Measurements from ENCODE around the gene KCNC3. TPM values are rescaled to one million over a fixed set of nuclear protein-coding genes. Genes with fewer than 3 reads are reported as not detected.
A peak's percentile ranks its signal among the peaks of the same experiment; 100 is the strongest.
"Not testable (repeated sequence)": the region's sequence is repeated elsewhere in the genome, so short reads cannot be mapped to it uniquely, and the experiment has no call there.

KCNC3 gene
- polyA plus RNA-seq, 1 donor from 2014 or later = not detected

DNA sequence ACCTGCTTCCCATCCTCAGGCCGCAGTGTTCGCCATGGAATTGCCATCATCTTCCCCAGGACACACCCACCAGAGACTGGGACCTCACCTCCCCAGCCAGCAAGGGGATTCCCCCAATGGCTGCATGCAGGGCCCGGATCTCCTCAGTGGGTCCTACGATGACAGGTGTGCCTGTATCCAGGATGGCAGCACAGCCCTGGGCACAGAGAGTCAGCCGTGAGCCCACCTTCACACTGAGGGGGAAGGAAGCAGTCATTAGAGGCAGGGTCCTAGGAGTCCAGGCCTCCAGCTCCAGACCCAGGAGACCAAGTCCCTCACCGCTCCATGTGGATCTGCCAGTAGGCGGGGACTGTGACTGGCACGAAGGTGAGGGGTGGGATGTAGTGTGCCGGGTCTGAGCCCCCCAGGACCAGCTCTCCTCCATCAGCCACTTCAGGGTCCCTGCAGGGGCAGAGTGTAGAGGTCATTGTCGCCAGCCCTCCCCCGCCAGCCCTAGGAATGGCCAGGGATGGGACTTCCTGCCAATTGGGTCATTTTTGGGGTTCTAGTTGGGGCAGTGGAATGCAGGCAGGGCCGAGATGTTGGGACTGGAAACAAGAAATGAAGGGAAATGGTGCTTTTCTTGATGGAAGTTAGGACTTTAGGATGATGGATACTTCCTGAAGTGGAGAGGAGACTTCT is 5.7 kb upstream of the KCNC3 start:
- H3K4me1 Mint-ChIP-seq = peaks cover 27 to 57% (median 52%) of the 10 kb centered on the region in 3 donors
- no peaks in the 10 kb centered on the region for H3K27me3 Mint-ChIP-seq
- H3K9me3 Mint-ChIP-seq = no peaks in the 10 kb centered on the region
- H3K4me3 Mint-ChIP-seq = peak overlapping the region; percentile 42 to 75 (median 59)
- peak overlapping the region; percentile 83 to 94 (median 89) for H3K27ac Mint-ChIP-seq
- H3K36me3 Mint-ChIP-seq = peaks cover 9% of the 10 kb centered on the region

DNA sequence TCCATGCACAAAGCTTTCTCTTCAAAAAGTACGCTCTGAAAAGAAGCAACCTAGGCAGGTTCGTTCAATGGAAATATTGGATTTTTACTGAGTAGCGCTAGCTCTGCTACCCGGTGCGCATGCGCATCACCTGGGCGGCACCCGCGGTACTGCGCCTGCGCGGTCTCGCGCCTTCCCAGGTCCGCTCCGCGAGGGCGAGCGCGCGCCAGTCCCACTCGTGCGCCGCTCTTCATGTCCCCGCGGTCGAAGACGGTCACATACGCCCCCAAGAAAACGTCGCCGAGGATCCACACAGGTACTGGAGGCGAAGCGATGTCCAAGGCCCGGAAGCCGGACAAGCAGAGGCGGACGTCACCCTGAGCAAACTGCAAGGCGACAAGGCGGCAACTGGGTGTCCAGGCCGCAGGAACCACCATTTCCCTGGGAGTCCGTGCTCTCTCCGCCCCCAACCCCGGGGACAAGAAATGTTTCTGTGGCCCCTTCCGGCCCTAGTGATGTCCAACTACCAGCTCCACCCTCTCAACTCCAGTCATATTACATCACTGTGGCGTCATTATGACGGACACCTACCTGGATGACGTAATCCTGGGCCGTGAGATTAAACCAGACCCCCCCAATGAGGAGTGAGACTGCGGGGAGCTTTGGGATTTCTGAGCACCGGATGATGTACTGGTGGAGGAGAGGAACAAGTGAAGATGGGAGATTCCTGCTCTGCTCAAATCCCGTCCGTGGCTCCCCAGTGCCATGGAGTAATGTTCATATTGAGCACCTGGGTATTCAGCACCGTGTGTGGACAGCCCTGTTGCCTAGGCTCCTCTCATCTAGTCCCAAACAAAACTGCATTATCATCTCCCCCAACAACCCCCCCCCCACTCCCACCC is 4.8 kb upstream of the KCNC3 start:
- Mint-ChIP-seq H3K27ac (peak overlapping the region; percentile 94 to 97 (median 95)), H3K27me3 (no peaks in the 10 kb centered on the region), H3K9me3 (no peaks in the 10 kb centered on the region), H3K36me3 (peaks cover 9% of the 10 kb centered on the region), H3K4me1 (peaks cover 29 to 59% (median 50%) of the 10 kb centered on the region in 3 donors), H3K4me3 (peak overlapping the region; percentile 75 to 92 (median 86))

DNA sequence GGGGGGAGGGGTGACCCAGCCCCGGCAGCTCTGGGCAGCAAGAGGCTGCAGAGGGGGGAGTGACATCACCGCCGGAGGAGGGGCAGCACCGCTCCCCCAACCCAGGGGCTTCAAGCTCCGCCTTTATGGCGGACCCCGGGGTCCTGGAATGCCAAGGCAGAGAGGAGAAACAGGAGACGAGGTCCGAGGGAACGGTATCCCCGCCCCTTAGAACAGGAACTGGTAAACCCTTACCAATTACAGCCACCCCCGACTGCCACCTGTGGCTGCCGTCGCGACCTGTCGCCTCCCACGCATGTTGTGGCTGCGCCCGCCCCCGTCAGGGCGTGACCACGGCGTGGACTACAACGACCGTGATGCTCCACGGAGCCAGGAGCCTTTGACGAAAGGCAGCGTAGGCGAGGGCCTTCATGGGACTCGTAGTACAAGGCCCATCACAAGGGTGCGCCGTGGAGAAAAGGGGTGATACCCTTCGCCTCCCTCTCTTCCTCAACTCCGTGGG is 4.1 kb upstream of the KCNC3 start:
- Mint-ChIP-seq H3K4me3 (peak overlapping the region; percentile 75 to 92 (median 86)), H3K27ac (peak overlapping the region; percentile 94 to 97 (median 95)), H3K9me3 (no peaks in the 10 kb centered on the region), H3K36me3 (peaks cover 9% of the 10 kb centered on the region), H3K4me1 (peaks cover 29 to 56% (median 49%) of the 10 kb centered on the region in 3 donors), H3K27me3 (no peaks in the 10 kb centered on the region)

DNA sequence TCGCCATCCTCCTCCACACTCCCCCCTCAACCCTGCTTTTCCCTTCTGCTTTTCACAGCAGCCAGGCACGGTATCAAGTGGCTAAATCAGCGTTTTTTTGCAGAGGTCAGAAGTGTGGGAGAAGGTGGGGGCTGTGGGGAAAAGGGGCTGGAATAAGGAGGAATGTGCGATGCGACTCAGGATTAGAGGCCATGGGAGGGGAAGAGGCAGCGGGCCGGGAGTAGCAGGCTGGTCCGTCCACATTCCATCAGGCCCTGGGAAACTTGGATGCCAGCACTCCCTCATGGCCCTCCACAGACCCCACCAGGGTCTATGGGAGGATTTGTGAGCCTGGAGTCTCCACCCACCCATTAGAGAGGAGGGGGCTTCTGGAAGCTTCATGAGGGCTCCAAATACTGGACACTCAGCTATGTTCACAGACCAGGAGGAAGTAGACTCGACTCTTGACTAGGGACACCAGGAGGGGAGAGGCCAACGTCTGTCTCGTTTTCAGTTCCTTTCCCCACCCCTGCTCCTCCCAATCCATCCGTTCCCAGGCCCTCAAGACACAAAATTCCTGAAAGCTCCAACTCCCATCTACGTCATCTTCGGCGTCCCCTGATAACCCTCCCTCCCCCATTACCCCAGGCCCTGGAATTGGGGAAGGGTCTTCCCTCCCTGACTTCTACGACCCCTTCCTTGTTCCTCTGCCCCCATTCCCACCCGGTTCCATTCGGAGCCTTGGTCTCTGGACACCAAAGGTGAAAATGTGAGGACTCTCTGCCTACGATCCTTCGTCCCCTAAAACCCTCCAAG is 3.3 kb upstream of the KCNC3 start:
- Mint-ChIP-seq H3K9me3 (no peaks in the 10 kb centered on the region), H3K27me3 (peaks cover 4% of the 10 kb centered on the region)

DNA sequence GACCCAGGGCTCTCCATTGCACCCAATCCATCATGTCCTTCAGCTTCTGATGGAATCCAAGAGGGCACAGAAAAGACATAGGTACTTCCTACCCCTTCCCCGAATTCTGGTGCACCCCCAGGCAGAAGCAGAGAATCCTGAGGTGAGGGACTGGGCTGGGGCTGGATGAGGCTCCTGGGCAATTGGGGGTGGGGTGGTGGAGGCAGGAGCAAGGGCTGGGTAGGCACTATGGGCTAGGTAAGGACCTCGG is 2.7 kb upstream of the KCNC3 start:
- H3K36me3 Mint-ChIP-seq = peaks cover 6% of the 10 kb centered on the region
- H3K4me1 Mint-ChIP-seq = peaks cover 24 to 55% (median 54%) of the 10 kb centered on the region in 3 donors
- H3K27ac Mint-ChIP-seq = peak overlapping the region; percentile 84 to 94 (median 93)
- peak overlapping the region; percentile 26 to 94 (median 86) for H3K4me3 Mint-ChIP-seq
- peaks cover 9% of the 10 kb centered on the region for H3K27me3 Mint-ChIP-seq
- peaks cover 0 to 3% (median 0%) of the 10 kb centered on the region in 3 donors for H3K9me3 Mint-ChIP-seq

More for the DNA sequence above, 3.3 kb upstream of the KCNC3 start:
- Mint-ChIP-seq H3K36me3 (peaks cover 8% of the 10 kb centered on the region), H3K4me3 (peak overlapping the region; percentile 30 to 94 (median 86)), H3K4me1 (peaks cover 26 to 53% (median 50%) of the 10 kb centered on the region in 3 donors), H3K27ac (peak overlapping the region; percentile 74 to 94 (median 93))

DNA sequence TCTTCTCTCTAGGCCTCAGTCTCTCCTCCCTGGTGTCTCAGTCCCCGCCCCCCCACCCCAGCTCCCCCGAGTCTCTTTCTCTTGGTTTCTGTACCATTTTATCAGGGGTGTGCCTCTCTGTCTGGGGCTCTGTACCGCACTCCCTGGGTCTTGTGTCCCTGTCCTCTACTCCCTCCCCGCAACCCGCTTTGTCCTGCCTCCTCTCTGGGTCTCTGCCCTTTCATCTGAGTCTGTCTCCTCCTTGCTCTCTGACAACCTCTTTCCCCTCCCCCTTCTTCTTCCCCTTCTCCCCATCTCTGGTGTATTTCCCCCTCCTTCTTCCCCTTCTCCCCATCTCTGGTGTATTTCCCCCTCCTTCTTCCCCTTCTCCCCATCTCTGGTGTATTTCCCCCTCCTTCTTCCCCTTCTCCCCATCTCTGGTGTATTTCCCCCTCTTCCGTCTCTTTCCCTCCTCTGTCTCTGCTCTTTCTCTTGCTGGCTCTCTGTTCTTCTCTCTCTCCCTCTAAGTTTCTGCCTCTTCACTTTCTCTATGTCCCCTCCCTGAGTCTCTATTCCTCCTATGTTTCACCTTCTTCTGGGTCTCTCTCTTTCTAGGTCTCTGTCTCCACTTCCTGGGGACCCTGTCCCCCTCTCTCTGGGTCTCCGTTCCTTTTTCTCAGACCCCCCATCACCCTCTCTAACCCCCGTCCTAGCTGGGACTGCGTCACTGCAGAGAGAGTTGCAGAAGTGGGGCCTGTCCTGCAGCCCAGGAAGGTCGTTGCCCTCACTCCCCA is 2.2 kb upstream of the KCNC3 start:
- Mint-ChIP-seq H3K9me3 (peaks cover 0 to 4% (median 0%) of the 10 kb centered on the region in 3 donors), H3K27me3 (peaks cover 10% of the 10 kb centered on the region), H3K4me3 (peak overlapping the region; percentile 73 to 94 (median 86)), H3K4me1 (peaks cover 27 to 60% (median 56%) of the 10 kb centered on the region in 3 donors), H3K27ac (peak overlapping the region; percentile 84 to 94 (median 93)), H3K36me3 (peaks cover 6% of the 10 kb centered on the region)

DNA sequence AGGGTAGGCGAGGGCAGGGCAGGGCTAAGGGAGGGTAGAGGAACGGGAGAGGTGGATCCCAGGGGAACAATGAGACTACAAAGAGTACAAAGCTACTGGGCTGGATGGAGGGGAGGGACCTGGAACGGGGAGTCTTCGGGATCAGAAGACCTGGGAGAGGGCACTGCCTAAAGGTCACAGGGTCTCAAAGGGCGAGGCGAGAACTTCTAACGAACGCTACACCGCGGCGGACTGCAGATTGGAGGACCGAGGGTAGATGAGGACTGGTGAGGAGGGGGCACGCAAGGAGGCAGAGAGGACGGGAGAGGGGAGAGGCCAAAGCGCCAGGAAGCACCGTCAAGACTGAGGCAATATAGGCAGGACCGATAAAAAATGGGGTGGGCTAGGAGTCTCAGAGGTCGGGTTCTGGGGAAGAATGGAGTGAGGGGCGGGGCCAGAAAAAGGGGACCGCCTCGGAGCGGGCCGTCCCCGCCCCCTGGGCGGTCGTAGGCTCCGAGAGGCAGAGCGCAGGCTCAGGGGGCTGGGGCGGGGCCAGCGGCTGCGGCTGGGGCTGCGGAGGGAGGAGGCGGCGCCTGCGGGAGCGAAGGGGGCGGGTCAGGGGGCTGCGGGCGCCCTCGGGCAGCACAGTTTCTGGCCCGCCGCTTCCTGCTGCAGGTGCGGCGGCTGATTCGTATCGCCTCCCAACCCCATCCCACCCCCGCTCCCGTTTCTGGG is 1.3 kb upstream of the KCNC3 start:
- H3K4me1 Mint-ChIP-seq = peaks cover 23 to 55% (median 53%) of the 10 kb centered on the region in 3 donors
- peaks cover 0 to 4% (median 0%) of the 10 kb centered on the region in 3 donors for H3K9me3 Mint-ChIP-seq
- peaks cover 4% of the 10 kb centered on the region for H3K36me3 Mint-ChIP-seq
- peaks cover 10% of the 10 kb centered on the region for H3K27me3 Mint-ChIP-seq
- H3K4me3 Mint-ChIP-seq = peak overlapping the region; percentile 84 to 95 (median 90)
- peak overlapping the region; percentile 28 to 95 (median 94) for H3K27ac Mint-ChIP-seq

DNA sequence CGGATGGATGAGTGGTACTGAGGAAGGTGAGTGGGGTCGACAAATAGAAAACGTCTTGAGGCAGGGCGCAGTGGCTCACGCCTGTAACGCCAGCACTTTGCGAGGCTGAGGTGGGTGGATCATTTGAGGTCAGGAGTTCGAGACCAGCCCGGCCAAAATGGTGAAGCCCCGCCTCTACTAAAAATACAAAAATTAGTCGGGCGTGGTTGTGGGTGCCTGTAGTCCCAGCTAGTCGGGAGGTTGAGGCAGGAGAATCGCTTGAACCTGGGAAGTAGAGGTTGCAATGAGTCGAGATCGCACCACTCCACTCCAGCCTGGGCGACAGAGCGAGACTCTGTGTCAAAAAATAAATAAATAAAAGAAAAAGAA is 733 bp upstream of the KCNC3 start:
- H3K4me1 Mint-ChIP-seq = peaks cover 18 to 50% (median 47%) of the 10 kb centered on the region in 3 donors
- peak overlapping the region; percentile 28 to 95 (median 94) for H3K27ac Mint-ChIP-seq
- peak overlapping the region; percentile 84 to 95 (median 90) for H3K4me3 Mint-ChIP-seq
- not testable (repeated sequence) for H3K9me3 Mint-ChIP-seq, H3K36me3 Mint-ChIP-seq
- peaks cover 10% of the 10 kb centered on the region for H3K27me3 Mint-ChIP-seq

DNA sequence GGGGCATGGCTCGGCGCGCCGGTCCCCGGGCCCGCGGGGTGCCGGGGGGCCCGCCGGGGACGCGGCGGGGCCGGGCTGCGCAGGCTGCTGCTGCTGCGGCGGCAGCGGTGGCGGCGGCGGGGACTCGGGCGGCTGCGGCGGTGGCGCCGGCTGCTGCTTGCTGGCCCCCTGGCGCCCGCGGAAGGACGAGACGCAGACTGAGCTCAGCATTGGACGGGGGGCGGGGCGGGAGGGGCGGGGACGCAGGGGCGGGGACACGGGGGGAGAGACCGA is 368 bp downstream of the KCNC3 start:
- Mint-ChIP-seq H3K4me1 (peaks cover 18 to 45% (median 42%) of the 10 kb centered on the region in 3 donors), H3K27me3 (peaks cover 13% of the 10 kb centered on the region), H3K9me3 (peaks cover 0 to 4% (median 0%) of the 10 kb centered on the region in 3 donors), H3K27ac (peak overlapping the region in 2 of 3 donors; percentile 90 to 94), H3K4me3 (peak overlapping the region; percentile 55 to 95 (median 90)), H3K36me3 (peaks cover 5% of the 10 kb centered on the region)

DNA sequence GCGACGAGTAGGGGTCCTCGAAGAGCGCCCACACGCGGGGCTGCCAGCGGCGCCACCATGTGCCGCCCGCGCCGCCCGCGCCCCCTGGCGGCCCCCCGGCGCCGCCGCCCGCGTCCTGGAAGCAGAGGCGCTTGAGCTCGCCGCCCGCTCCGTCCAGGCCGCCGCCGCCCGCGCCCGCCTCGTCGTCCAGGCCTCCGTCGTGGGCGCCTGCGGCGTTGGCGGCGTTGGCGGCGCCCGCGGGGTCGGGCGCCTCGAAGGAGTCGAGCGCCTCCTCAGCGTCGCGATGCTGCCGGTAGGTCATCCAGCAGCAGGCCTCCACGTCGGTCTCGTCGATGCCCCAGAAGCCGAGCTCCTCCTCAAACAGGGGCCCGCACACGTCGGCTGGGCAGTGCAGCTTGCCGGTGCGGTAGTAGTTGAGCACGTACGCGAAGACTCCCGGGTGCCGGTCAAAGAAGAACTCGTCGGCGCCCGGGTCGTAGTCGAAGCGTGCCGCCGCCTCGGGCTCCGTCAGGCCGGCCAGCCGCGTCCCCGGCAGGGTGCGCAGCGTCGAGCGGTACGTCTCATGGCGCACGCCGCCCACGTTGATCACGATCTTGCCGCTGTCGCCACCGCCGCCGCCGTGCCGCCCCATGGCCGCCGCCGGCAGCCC is 829 bp downstream of the KCNC3 start:
- Mint-ChIP-seq H3K27ac (no peak overlapping the region), H3K27me3 (peaks cover 13% of the 10 kb centered on the region), H3K36me3 (peaks cover 5% of the 10 kb centered on the region), H3K4me3 (peak overlapping the region in 1 of 4 donors; percentile 30), H3K9me3 (peaks cover 0 to 4% (median 0%) of the 10 kb centered on the region in 3 donors), H3K4me1 (peaks cover 14 to 40% (median 37%) of the 10 kb centered on the region in 3 donors)

DNA sequence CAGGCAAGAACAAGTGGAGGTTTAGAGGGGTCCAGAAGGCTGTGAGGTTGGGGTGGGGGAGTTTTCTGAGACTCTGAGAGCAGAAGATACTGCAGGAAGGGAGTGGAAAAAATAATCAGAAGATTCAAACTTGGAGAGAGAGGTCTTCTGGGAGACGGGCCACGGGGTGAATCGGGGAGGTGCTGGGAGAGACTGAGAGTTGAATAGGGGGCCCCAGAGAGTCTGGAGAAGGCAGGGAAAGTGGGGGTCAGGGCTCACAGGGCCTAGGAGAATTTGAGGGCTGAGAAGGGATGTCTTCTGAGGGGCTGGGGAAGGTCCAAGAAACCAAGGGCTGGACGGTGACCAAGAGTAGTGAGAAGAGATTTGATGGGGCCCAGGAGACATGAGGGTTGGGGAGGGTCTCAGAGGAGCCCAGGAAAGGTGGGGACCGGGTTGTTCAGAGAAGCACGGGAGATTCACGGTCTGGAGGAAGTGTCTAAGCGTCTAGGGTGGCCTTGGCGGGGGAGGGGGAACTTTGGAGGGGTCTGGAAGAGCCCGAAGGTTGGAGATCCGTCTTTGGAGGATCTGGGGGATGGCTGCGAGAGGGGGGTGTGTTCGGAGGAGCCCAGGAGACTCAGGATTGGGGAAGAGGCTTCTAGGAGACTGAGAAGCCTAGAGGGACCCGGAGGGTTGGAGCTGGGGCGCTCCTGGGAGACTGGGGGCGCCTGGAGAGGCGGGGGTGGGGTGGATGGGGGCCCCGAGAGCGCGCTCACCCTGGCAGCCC is 1.5 kb downstream of the KCNC3 start:
- peak overlapping the region; percentile 47 to 95 (median 89) for H3K27ac Mint-ChIP-seq
- peak overlapping the region; percentile 55 to 86 (median 72) for H3K4me3 Mint-ChIP-seq
- H3K4me1 Mint-ChIP-seq = peaks cover 13 to 38% (median 34%) of the 10 kb centered on the region in 3 donors
- peaks cover 13% of the 10 kb centered on the region for H3K27me3 Mint-ChIP-seq
- H3K36me3 Mint-ChIP-seq = peaks cover 6% of the 10 kb centered on the region
- peaks cover 0 to 4% (median 0%) of the 10 kb centered on the region in 3 donors for H3K9me3 Mint-ChIP-seq

DNA sequence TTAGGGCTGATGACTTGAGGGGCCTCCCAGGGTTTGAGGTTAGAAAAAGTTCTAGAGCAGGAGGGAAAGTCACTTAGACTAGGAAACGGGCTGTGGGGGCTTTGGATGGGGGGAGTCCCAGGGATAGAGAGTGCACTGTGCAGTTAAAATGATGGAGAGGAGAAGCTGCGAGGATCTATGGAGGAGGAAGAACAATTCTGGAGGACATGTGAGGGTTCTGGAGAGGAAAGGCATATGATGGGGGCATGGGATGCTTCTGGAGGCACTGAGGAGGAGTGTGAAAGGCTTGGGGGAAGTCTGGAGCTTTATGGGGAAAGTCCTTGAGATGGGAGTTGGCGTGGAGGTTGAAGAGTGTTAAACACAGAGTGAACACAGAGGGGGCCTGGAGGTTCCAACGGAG is 2.2 kb downstream of the KCNC3 start:
- H3K36me3 Mint-ChIP-seq = peaks cover 12% of the 10 kb centered on the region

More for the DNA sequence above, 2.2 kb downstream of the KCNC3 start:
- Mint-ChIP-seq H3K4me1 (peaks cover 13 to 36% (median 27%) of the 10 kb centered on the region in 3 donors), H3K4me3 (peak overlapping the region; percentile 55 to 86 (median 72)), H3K27me3 (peaks cover 13% of the 10 kb centered on the region), H3K9me3 (peaks cover 0 to 4% (median 0%) of the 10 kb centered on the region in 3 donors), H3K27ac (peak overlapping the region; percentile 47 to 95 (median 89))

Measured in IgD-negative memory B cell (primary cell).